Gastroesophageal sphincter (tissue), 4 donors: ENCODE measurements around the gene NEO1. TPM values are rescaled to one million over a fixed set of nuclear protein-coding genes. Genes with fewer than 3 reads are reported as not detected.

ENCODE experiments used
- ATAC-seq: fragments of 150-250 bp; one replicate; pipeline ENCODE4 v1.9.1; 2016; ENCODE audit warnings: mild to moderate bottlenecking, moderate library complexity
- H3K27ac ChIP-seq, 4 donors: fragments of 200-600 bp; sonication (generic) in 3 of 4; 1 replicate in 3 of 4; 2 replicates in 1 of 4; pipeline ENCODE4 v1.5.1; 2016 to 2019
- H3K27me3 ChIP-seq: fragments of 200-600 bp; sonication (generic); one replicate; pipeline ENCODE4 v1.5.1; 2019
- H3K36me3 ChIP-seq, 2 donors: fragments of 200-600 bp; sonication (generic); one replicate each; pipeline ENCODE4 v1.5.1; 2019; ENCODE audit warnings: control low read depth in 1 of 2
- H3K4me1 ChIP-seq, 3 donors: fragments of 200-600 bp; sonication (generic); 1 replicate in 2 of 3; 2 replicates in 1 of 3; pipeline ENCODE4 v1.5.1; 2016 to 2019; ENCODE audit warnings: control low read depth in 2 of 3
- H3K4me3 ChIP-seq, 2 donors: fragments of 200-600 bp; sonication (generic); one replicate each; pipeline ENCODE4 v1.5.1; 2019; ENCODE audit warnings: mild to moderate bottlenecking in 1 of 2, moderate library complexity in 1 of 2
- H3K9me3 ChIP-seq, 3 donors: fragments of 200-600 bp; sonication (generic); one replicate each; pipeline ENCODE4 v1.5.1; 2017 to 2019; ENCODE audit warnings: control low read depth in 2 of 3
- CTCF ChIP-seq, 4 experiments: fragments of 200-600 bp in 2 of 4; fragments of 450-650 bp in 2 of 4; sonication (generic) in 1 of 4; IDR thresholded peaks; one replicate each; pipeline ENCODE4 v1.5.1; 2017 to 2019; ENCODE audit warnings: antibody characterized with exemption in 4 of 4, mild to moderate bottlenecking in 2 of 4, moderate library complexity in 2 of 4
- EP300 ChIP-seq: sonication (generic); formaldehyde crosslinking; IDR thresholded peaks from one replicate; pipeline ENCODE4 v1.6.1; 2017; ENCODE audit warnings: antibody characterized with exemption, mild to moderate bottlenecking
- POLR2A ChIP-seq, 2 donors: fragments of 450-650 bp; IDR thresholded peaks; one replicate each; pipeline ENCODE4 v1.6.1; 2017; ENCODE audit warnings: antibody characterized with exemption in 2 of 2, mild to moderate bottlenecking in 2 of 2, moderate library complexity in 1 of 2
- POLR2AphosphoS5 ChIP-seq: sonication (generic); formaldehyde crosslinking; IDR thresholded peaks from one replicate; pipeline ENCODE4 v1.6.1; 2017; ENCODE audit warnings: antibody characterized with exemption
- WGBS, 2 donors: methylation state at CpG; one replicate each; pipeline ENCODE4 v1.1.5; 2018; ENCODE audit warnings: low coverage in 1 of 2; 5-methylcytosine and 5-hydroxymethylcytosine counted together
- total RNA-seq, 4 donors: library from RNA; depleted of rRNA; stranded (reverse); fragments of >200 nt; gene quantifications; one replicate each; pipeline ENCODE4 v1.1.0, GENCODE V29; 2016

NEO1 gene
- total RNA-seq, 4 donors from 2014 or later, result 28.3 to 61.7 (median 36.1) TPM

- Histone ChIP-seq H3K4me3 (no peak overlapping the region), H3K36me3 (peaks cover 0 to 36% of the 10 kb centered on the region in 2 donors), H3K27ac (no peak overlapping the region), H3K27me3 (no peaks in the 10 kb centered on the region), H3K4me1 (peaks cover 0 to 7% (median 0%) of the 10 kb centered on the region in 3 donors), H3K9me3 (no peaks in the 10 kb centered on the region)
- ATAC-seq, result no peak
- TF ChIP-seq CTCF (IDR thresholded peaks at IDR 0.05) (no peak), POLR2A (IDR thresholded peaks at IDR 0.05) (no peak), EP300 (no peak)
Observed at GRCh38 chr15:73275862-73276261, 223.6 kb downstream of the NEO1 start.

DNA sequence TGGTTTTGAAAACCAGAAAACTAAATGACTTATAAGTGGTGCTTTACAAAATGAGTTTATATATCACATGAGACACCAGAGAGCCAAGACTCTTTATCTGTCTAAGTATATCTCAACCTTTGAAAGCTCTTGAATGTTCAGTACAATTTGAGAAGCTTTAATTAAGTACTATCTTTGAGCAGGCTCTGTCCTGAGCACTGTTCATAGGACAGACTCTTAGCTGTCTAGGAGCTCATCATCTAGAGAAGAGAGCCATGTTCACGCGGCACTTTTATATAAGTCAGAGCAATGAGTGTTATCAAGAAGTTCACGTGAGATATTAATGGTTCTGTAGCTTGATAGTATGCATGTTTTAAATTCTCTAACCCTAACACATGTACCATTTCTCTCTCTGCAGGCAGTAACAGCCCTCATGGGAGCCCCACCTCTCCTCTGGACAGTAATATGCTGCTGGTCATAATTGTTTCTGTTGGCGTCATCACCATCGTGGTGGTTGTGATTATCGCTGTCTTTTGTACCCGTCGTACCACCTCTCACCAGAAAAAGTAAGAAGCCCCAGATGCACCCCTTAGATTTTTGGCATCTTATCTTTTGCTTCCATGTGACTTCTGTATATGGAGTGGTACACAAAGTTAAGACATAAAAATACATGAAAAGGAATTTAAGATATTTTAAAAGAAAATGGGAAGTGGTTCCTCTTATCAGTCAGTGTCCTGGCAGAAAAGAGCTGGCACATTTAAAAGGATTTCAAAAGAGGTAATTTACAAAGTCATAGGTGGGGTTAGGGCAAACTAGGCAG, 230.5 kb downstream of the NEO1 start:
- no peaks in the 10 kb centered on the region for H3K9me3 ChIP-seq
- no peak overlapping the region for H3K4me3 ChIP-seq
- no peak for ATAC-seq
- peaks cover 0 to 58% of the 10 kb centered on the region in 2 donors for H3K36me3 ChIP-seq
- peak overlapping the region in 2 of 4 donors; percentile 33 to 60 for H3K27ac ChIP-seq
- no peak for TF ChIP-seq POLR2A (IDR thresholded peaks at IDR 0.05)
- TF ChIP-seq POLR2AphosphoS5, result no peak
- TF ChIP-seq EP300, result no peak
- TF ChIP-seq CTCF (IDR thresholded peaks at IDR 0.05), result no peak
- H3K4me1 ChIP-seq, result peaks cover 3 to 24% (median 4%) of the 10 kb centered on the region in 3 donors
- H3K27me3 ChIP-seq, result no peaks in the 10 kb centered on the region
- 85 to 90% methylated on average over 2 to 8 of the region's 8 CpGs for WGBS, 2 donors

GRCh38 chr15:73283366-73283962, 231.2 kb downstream of the NEO1 start:
- TF ChIP-seq POLR2AphosphoS5 (no peak), POLR2A (IDR thresholded peaks at IDR 0.05) (no peak), CTCF (IDR thresholded peaks at IDR 0.05) (no peak), EP300 (no peak)
- Histone ChIP-seq H3K27me3 (no peaks in the 10 kb centered on the region), H3K4me1 (peaks cover 3 to 24% (median 4%) of the 10 kb centered on the region in 3 donors), H3K4me3 (no peak overlapping the region), H3K36me3 (peaks cover 0 to 65% of the 10 kb centered on the region in 2 donors), H3K27ac (peak overlapping the region in 2 of 4 donors; percentile 33 to 60), H3K9me3 (no peaks in the 10 kb centered on the region)
- 63% methylated on average over 2 of the region's 2 CpGs; no CpG with 5 or more reads in 1 of the 2 donors for WGBS, 2 donors
- no peak for ATAC-seq

- ATAC-seq, result no peak
- Histone ChIP-seq H3K27me3 (no peaks in the 10 kb centered on the region), H3K36me3 (peaks cover 0 to 72% of the 10 kb centered on the region in 2 donors), H3K27ac (no peak overlapping the region), H3K4me1 (peaks cover 3 to 24% (median 4%) of the 10 kb centered on the region in 3 donors), H3K4me3 (no peak overlapping the region), H3K9me3 (no peaks in the 10 kb centered on the region)
- TF ChIP-seq POLR2AphosphoS5, result no peak
- TF ChIP-seq CTCF (IDR thresholded peaks at IDR 0.05), result peak in 3 of 4 experiments; percentile 6 to 41 (median 13)
- TF ChIP-seq POLR2A (IDR thresholded peaks at IDR 0.05), result no peak
- TF ChIP-seq EP300, result no peak
- 48 to 66% methylated on average over 2 to 3 of the region's 3 CpGs for WGBS, 2 donors
Observed at GRCh38 chr15:73284090-73284716, 231.9 kb downstream of the NEO1 start.
